SK-N-SH (cell line): ENCODE data around the gene MEF2D. TPM values are rescaled to one million over a fixed set of nuclear protein-coding genes. Genes with fewer than 3 reads are reported as not detected.

Source experiments
- CTCF ChIA-PET: fragments of 300-600, 350-600 bp; formaldehyde crosslinking; extraction: SDS; loops from one replicate; lab custom pipeline; 2021; lab: Yijun Ruan, JAX
- POLR2A ChIA-PET: fragments of 350-600 bp; sonication (Branson Sonifier 250); formaldehyde crosslinking; extraction: SDS; loops from one replicate; lab custom pipeline; 2020; ENCODE audit warnings: antibody characterized with exemption, inconsistent platforms; lab: Yijun Ruan, JAX
- DNase-seq: peaks from one replicate; pipeline ENCODE4 v3.0.0; 2012
- H2AFZ ChIP-seq: fragments of 200-600 bp; sonication (generic); 2 replicates; pipeline ENCODE4 v1.8.1; 2016; ENCODE audit warnings: antibody characterized with exemption, mild to moderate bottlenecking, low read depth
- H3F3A ChIP-seq: fragments of 200-600 bp; sonication (generic); replicated peaks from 2 replicates; pipeline ENCODE3; 2016; ENCODE audit warnings: antibody characterized with exemption, mild to moderate bottlenecking; ENCODE audit not compliant: insufficient read depth
- H3K27ac ChIP-seq, 2 experiments: fragments of 200-500 bp in 1 of 2; fragments of 200-600 bp in 1 of 2; sonication (Bioruptor generic) in 1 of 2; sonication (generic), shearing (Covaris generic) in 1 of 2; 2 replicates each; pipeline versions ENCODE4 v1.5.1 to v1.6.1; 2014 to 2016; ENCODE audit warnings: low read depth in 2 of 2, inconsistent platforms in 1 of 2, low read length in 1 of 2, mild to moderate bottlenecking in 1 of 2, mixed read lengths in 1 of 2
- H3K27me3 ChIP-seq: fragments of 200-600 bp; sonication (generic), shearing (Covaris generic); 2 replicates; pipeline ENCODE4 v1.6.1; 2016; ENCODE audit warnings: mixed run types; ENCODE audit not compliant: insufficient read depth
- H3K36me3 ChIP-seq, 2 experiments: fragments of 200-500 bp in 1 of 2; fragments of 200-600 bp in 1 of 2; sonication (Bioruptor generic) in 1 of 2; sonication (generic) in 1 of 2; replicated peaks in 1 of 2; 2 replicates each; pipeline versions ENCODE3 to v1.5.1; 2014 to 2016; ENCODE audit warnings: low read length in 1 of 2, mild to moderate bottlenecking in 1 of 2; ENCODE audit not compliant: insufficient read depth in 2 of 2, control insufficient read depth in 1 of 2
- H3K4me1 ChIP-seq, 2 experiments: fragments of 200-500 bp in 1 of 2; fragments of 200-600 bp in 1 of 2; sonication (Bioruptor generic) in 1 of 2; sonication (generic), shearing (Covaris generic) in 1 of 2; 2 replicates each; pipeline versions ENCODE4 v1.5.1 to v1.6.1; 2014 to 2016; ENCODE audit warnings: low read depth in 1 of 2, low read length in 1 of 2, mixed run types in 1 of 2; ENCODE audit not compliant: insufficient read depth in 2 of 2, control insufficient read depth in 1 of 2
- H3K4me2 ChIP-seq: fragments of 200-600 bp; sonication (generic), shearing (Covaris generic); 2 replicates; pipeline ENCODE4 v1.6.1; 2017; ENCODE audit warnings: mixed run types
- H3K4me3 ChIP-seq, 2 experiments: fragments of 200-500 bp in 1 of 2; fragments of 200-600 bp in 1 of 2; sonication (Bioruptor generic) in 1 of 2; sonication (generic), shearing (Covaris generic) in 1 of 2; 2 replicates each; pipeline versions ENCODE4 v1.5.1 to v1.8.1; 2014 to 2016; ENCODE audit warnings: low read depth in 2 of 2, inconsistent platforms in 1 of 2, low read length in 1 of 2, mild to moderate bottlenecking in 1 of 2, mixed read lengths in 1 of 2, moderate library complexity in 1 of 2
- H3K79me2 ChIP-seq: fragments of 200-600 bp; sonication (generic); 2 replicates; pipeline ENCODE4 v1.8.1; 2017; ENCODE audit warnings: mild to moderate bottlenecking; ENCODE audit not compliant: insufficient read depth
- H3K9ac ChIP-seq: fragments of 200-600 bp; sonication (generic); 2 replicates; pipeline ENCODE4 v1.6.1; 2017; ENCODE audit warnings: mixed run types
- H3K9me2 ChIP-seq: fragments of 200-600 bp; sonication (generic); 2 replicates; pipeline ENCODE4 v1.6.1; 2017; ENCODE audit warnings: mixed run types
- H3K9me3 ChIP-seq: fragments of 200-600 bp; sonication (generic); 2 replicates; pipeline ENCODE4 v1.6.1; 2017; ENCODE audit warnings: mixed run types, mild to moderate bottlenecking, moderate library complexity
- H4K20me1 ChIP-seq: fragments of 200-600 bp; sonication (generic); 2 replicates; pipeline ENCODE4 v1.6.1; 2017; ENCODE audit warnings: mild to moderate bottlenecking, mixed run types; ENCODE audit not compliant: insufficient read depth
- ELF1 ChIP-seq: IDR thresholded peaks from 2 replicates; pipeline ENCODE4 v1.4.0; 2012
- EP300 ChIP-seq, 2 experiments: IDR thresholded peaks; 2 replicates each; pipeline versions ENCODE4 v1.4.0 to v1.6.1; 2012; ENCODE audit warnings: borderline replicate concordance in 1 of 2, low read depth in 1 of 2, low read length in 1 of 2
- MEF2A ChIP-seq: IDR thresholded peaks from 2 replicates; pipeline ENCODE4 v1.4.0; 2012; ENCODE audit warnings: low read depth, borderline replicate concordance
- RAD21 ChIP-seq: IDR thresholded peaks from 2 replicates; pipeline ENCODE4 v1.6.1; 2012; ENCODE audit warnings: mild to moderate bottlenecking, low read length
- RCOR1 ChIP-seq: fragments of 150-350 bp; IDR thresholded peaks from 2 replicates; pipeline ENCODE4 v1.6.1; 2017; ENCODE audit warnings: antibody characterized with exemption, low read length
- RFX5 ChIP-seq: IDR thresholded peaks from 2 replicates; pipeline ENCODE4 v1.6.1; 2012; ENCODE audit warnings: mild to moderate bottlenecking, improper control_type of control experiment, low read length
- SIN3A ChIP-seq: IDR thresholded peaks from 2 replicates; pipeline ENCODE4 v1.6.1; 2012; ENCODE audit warnings: low read depth, mild to moderate bottlenecking, low read length, moderate library complexity, borderline replicate concordance
- SMC3 ChIP-seq: IDR thresholded peaks from 2 replicates; pipeline ENCODE4 v1.6.1; 2012; ENCODE audit warnings: low read depth, low read length, improper control_type of control experiment
- YY1 ChIP-seq: IDR thresholded peaks from 2 replicates; pipeline ENCODE4 v1.4.0; 2012; ENCODE audit warnings: low read depth, mild to moderate bottlenecking
- WGBS: methylation state at CpG from one replicate; pipeline ENCODE4 v1.1.6; 2017; ENCODE audit warnings: low lambda C conversion rate; 5-methylcytosine and 5-hydroxymethylcytosine counted together
- polyA plus RNA-seq, 3 experiments: library from polyadenylated mRNA; depleted of rRNA; stranded (reverse); fragments of >200 nt; gene quantifications; 2 replicates each; pipeline ENCODE4 v1.2.3, GENCODE V29; 2012
- TF ChIP-seq, protein P1 (sequence below): IDR thresholded peaks from 2 replicates; pipeline ENCODE4 v1.4.0; 2012; ENCODE audit warnings: low read depth, borderline replicate concordance
- TF ChIP-seq, protein P2 (sequence below): fragments of 200-600 bp; sonication (generic); IDR thresholded peaks from 2 replicates; pipeline ENCODE4 v1.6.1; 2017; ENCODE audit warnings: antibody characterized with exemption, mild to moderate bottlenecking, moderate library complexity

MEF2D gene
- polyA plus RNA-seq, 1 of the 3 experiments (the other 2 are of a cell fraction) = 14.3 TPM

DNA sequence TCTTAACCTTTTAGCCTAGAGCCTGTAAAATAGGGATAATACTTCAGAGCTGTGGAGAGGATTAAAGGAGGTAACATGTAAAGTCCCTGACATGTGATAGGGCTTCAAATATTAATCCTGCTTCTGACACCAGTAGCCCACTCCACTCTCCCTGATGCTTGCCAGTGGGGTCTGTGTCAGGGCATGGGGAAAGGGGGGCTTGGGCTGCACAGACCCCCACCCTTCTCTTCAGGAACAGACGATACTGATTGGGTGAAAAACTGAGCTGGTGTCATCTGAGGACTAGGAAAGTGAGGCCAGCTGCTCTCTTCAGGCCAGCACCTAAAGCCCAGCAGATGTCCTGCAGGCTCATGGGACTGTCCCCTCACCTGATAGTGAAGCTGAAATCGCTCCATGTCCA lies 27.0 kb upstream of the MEF2D start:
- H3K4me3 ChIP-seq = no peak overlapping the region
- H3K79me2 ChIP-seq = no peaks in the 10 kb centered on the region
- H3K27ac ChIP-seq = no peak overlapping the region
- peaks cover 15% of the 10 kb centered on the region for H3F3A ChIP-seq
- peaks cover 18 to 21% of the 10 kb centered on the region in 2 experiments for H3K36me3 ChIP-seq
- ChIA-PET CTCF (interaction anchor here (0.8 to 2.2 kb wide), 5 partner anchors 21 to 142 kb away, joined by 3 to 6 read pairs (median 5); partner anchors contain the start of gene MEF2D), POLR2A (no interaction called here)
- no peak overlapping the region for H3K4me2 ChIP-seq
- TF ChIP-seq SMC3 = no peak
- no peak for TF ChIP-seq YY1
- no peak for TF ChIP-seq MEF2A
- TF ChIP-seq EP300 (IDR thresholded peaks at IDR 0.05; ENCODE audit: borderline replicate concordance in 1 of 2, low read depth in 1 of 2, low read length in 1 of 2) = no peak
- no peak for TF ChIP-seq RCOR1
- TF ChIP-seq, protein P1, sequence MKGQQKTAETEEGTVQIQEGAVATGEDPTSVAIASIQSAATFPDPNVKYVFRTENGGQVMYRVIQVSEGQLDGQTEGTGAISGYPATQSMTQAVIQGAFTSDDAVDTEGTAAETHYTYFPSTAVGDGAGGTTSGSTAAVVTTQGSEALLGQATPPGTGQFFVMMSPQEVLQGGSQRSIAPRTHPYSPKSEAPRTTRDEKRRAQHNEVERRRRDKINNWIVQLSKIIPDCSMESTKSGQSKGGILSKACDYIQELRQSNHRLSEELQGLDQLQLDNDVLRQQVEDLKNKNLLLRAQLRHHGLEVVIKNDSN = no peak
- no peaks in the 10 kb centered on the region for H3K9me3 ChIP-seq
- H3K9ac ChIP-seq = no peak overlapping the region
- H3K27me3 ChIP-seq = no peaks in the 10 kb centered on the region
- no peaks in the 10 kb centered on the region for H3K9me2 ChIP-seq
- no peak overlapping the region for H2AFZ ChIP-seq
- 90% methylated on average over 1 of the region's 2 CpGs for WGBS
- H3K4me1 ChIP-seq = peaks cover 0 to 12% of the 10 kb centered on the region in 2 experiments; a peak in 1 of 4 replicates
- no peak for DNase-seq
- no peaks in the 10 kb centered on the region for H4K20me1 ChIP-seq

DNA sequence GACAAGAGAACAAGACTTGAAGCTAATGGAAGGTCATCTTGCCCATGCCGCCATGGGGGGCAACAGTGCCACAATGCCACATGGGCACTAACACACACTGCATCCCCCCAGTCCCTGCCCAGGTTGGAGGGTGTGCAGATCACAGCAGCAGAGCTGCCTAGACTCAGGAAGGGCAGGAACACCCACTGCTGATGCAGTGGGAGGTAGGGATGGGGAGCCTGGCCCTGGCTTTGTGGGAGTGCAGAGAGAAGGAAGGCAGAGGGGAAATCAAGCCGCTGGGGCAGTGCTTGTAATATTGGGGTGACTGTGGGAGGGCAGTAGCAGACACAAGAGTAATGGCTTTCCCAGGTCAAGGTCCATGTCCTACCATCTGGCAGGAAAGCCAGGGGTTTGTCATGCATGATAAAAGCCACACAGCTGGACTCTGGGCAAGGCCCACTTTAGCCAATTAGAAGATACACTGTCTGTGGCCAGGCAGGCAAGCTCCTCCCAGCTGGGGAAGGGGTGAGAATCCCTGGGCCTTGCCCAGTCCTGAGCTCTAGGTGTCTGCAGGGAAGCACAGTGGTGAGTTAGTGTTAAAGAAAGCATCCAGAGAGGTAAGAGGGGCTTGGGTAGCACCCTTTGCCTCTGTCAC lies 25.4 kb upstream of the MEF2D start:
- TF ChIP-seq MEF2A (no peak), SIN3A (no peak), RAD21 (no peak), RFX5 (no peak), EP300 (IDR thresholded peaks at IDR 0.05; ENCODE audit: borderline replicate concordance in 1 of 2, low read depth in 1 of 2, low read length in 1 of 2) (no peak), ELF1 (no peak)
- TF ChIP-seq, protein P2, sequence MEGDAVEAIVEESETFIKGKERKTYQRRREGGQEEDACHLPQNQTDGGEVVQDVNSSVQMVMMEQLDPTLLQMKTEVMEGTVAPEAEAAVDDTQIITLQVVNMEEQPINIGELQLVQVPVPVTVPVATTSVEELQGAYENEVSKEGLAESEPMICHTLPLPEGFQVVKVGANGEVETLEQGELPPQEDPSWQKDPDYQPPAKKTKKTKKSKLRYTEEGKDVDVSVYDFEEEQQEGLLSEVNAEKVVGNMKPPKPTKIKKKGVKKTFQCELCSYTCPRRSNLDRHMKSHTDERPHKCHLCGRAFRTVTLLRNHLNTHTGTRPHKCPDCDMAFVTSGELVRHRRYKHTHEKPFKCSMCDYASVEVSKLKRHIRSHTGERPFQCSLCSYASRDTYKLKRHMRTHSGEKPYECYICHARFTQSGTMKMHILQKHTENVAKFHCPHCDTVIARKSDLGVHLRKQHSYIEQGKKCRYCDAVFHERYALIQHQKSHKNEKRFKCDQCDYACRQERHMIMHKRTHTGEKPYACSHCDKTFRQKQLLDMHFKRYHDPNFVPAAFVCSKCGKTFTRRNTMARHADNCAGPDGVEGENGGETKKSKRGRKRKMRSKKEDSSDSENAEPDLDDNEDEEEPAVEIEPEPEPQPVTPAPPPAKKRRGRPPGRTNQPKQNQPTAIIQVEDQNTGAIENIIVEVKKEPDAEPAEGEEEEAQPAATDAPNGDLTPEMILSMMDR = no peak
- TF ChIP-seq, all 33 proteins: peak for 0
- H3K27ac ChIP-seq = no peak overlapping the region; a peak in 1 of 4 replicates
- H2AFZ ChIP-seq = no peak overlapping the region
- H3K4me1 ChIP-seq = peaks cover 0 to 12% of the 10 kb centered on the region in 2 experiments; a peak in 1 of 4 replicates
- no peaks in the 10 kb centered on the region for H3K9me2 ChIP-seq
- DNase-seq = no peak
- H3K9me3 ChIP-seq = no peaks in the 10 kb centered on the region
- CTCF ChIA-PET = interaction anchor here (2.2 to 2.9 kb wide), 5 partner anchors 9 to 140 kb away, joined by 6 to 15 read pairs (median 9); no protein-coding TSS in a partner anchor
- no peak overlapping the region for H3K4me2 ChIP-seq
- H3K27me3 ChIP-seq = no peaks in the 10 kb centered on the region
- no peaks in the 10 kb centered on the region for H3K79me2 ChIP-seq
- POLR2A ChIA-PET = no interaction called here
- H3F3A ChIP-seq = peaks cover 20% of the 10 kb centered on the region
- H4K20me1 ChIP-seq = no peaks in the 10 kb centered on the region
- WGBS = 100% methylated on average over 2 of the region's 2 CpGs
- no peak overlapping the region for H3K4me3 ChIP-seq
- no peak overlapping the region for H3K9ac ChIP-seq
- peaks cover 18 to 19% of the 10 kb centered on the region in 2 experiments for H3K36me3 ChIP-seq
